NB4 (cell line): ENCODE results near the gene FMN2.

ENCODE experiments used
- DNase-seq: peaks from one replicate; pipeline ENCODE4 v3.0.0; 2010; ENCODE audit warnings: low read depth
- H3K4me3 ChIP-seq: one replicate; pipeline ENCODE4 v1.5.1; 2011; ENCODE audit warnings: mild to moderate bottlenecking, low read depth, low read length, moderate library complexity
- MYC ChIP-seq: IDR thresholded peaks from 2 replicates; pipeline ENCODE4 v1.6.1; 2011; ENCODE audit warnings: low read depth, low read length
- POLR2A ChIP-seq: IDR thresholded peaks from 2 replicates; pipeline ENCODE4 v1.6.1; 2011; ENCODE audit warnings: mild to moderate bottlenecking; ENCODE audit not compliant: insufficient read length; ENCODE audit errors: extremely low read depth
- TF ChIP-seq, protein P1 (sequence below): IDR thresholded peaks from one replicate; pipeline ENCODE4 v1.5.1; 2012; ENCODE audit warnings: low read depth, low read length
- TF ChIP-seq, protein P2 (sequence below): IDR thresholded peaks from 2 replicates; pipeline ENCODE4 v1.6.1; 2011; ENCODE audit warnings: low read depth, low read length

FMN2 gene

DNA sequence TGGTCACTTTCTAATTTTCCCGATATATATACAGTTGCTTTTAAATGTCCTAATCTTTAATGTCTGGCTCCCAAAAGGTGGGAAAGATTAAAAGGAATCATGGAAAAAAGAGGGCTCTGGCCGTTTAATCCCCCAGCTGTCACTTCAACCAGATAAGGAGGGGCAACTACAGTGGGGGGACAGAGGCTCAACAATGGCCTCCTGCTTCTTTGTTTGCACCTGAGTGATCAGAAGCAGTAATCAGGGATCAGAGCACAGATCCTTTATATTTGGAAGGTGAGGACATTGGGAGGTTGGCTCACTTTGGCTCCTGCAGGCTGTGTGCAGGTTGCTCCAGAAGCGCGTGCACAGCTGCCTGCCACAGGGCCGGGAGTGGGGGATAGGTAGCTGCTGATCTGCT, 212.8 kb downstream of the FMN2 start:
- no peak overlapping the region for H3K4me3 ChIP-seq
- DNase-seq = no peak
- TF ChIP-seq MYC (no peak), POLR2A (no peak)
- TF ChIP-seq, protein P1, sequence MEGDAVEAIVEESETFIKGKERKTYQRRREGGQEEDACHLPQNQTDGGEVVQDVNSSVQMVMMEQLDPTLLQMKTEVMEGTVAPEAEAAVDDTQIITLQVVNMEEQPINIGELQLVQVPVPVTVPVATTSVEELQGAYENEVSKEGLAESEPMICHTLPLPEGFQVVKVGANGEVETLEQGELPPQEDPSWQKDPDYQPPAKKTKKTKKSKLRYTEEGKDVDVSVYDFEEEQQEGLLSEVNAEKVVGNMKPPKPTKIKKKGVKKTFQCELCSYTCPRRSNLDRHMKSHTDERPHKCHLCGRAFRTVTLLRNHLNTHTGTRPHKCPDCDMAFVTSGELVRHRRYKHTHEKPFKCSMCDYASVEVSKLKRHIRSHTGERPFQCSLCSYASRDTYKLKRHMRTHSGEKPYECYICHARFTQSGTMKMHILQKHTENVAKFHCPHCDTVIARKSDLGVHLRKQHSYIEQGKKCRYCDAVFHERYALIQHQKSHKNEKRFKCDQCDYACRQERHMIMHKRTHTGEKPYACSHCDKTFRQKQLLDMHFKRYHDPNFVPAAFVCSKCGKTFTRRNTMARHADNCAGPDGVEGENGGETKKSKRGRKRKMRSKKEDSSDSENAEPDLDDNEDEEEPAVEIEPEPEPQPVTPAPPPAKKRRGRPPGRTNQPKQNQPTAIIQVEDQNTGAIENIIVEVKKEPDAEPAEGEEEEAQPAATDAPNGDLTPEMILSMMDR = no peak
- TF ChIP-seq, protein P2, sequence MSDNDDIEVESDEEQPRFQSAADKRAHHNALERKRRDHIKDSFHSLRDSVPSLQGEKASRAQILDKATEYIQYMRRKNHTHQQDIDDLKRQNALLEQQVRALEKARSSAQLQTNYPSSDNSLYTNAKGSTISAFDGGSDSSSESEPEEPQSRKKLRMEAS = no peak

DNA sequence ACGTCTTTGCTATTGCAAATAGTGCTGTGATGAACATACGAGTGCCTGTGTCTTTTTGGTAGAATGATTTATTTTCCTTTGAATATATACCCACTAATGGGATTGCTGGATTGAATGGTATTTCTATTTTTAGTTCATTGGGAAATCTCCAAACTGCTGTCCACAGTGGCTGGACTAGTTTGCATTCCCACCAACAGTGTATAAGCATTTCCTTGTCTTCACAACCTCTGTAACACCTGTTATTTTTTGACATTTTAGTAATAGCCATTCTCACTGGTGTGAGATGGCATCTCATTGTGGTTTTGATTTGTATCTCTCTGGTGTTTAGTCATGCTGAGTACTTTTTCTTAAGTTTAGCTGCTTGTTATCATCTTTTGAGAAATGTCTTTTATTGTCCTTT, 215.0 kb downstream of the FMN2 start:
- H3K4me3 ChIP-seq = no peak overlapping the region
- DNase-seq = no peak
- TF ChIP-seq MYC (no peak), POLR2A (no peak)
- TF ChIP-seq, protein P2 = no peak
- TF ChIP-seq, protein P1 = no peak

DNA sequence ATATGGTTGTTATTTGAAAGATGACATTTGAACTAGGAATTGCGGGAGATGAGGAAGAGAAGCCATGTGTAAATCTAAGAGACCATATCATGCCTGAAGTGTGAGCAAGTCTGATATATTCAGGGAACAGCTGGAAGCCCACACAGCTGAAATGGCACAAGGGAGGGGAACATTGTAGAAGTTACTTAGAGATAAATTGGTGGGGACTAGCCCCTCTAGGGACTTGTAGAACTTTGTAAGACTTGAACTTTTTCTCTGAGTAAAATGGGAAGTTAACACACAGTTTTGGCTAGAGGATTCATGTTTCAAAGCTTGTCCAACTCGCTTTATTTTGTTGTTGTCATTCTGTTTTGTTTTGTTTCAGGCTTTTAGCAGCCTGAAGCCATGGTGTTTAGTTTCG, 216.4 kb downstream of the FMN2 start:
- TF ChIP-seq, protein P1 = no peak
- TF ChIP-seq POLR2A = no peak
- TF ChIP-seq, protein P2 = no peak
- TF ChIP-seq MYC = no peak
- DNase-seq = no peak
- H3K4me3 ChIP-seq = no peak overlapping the region

DNA sequence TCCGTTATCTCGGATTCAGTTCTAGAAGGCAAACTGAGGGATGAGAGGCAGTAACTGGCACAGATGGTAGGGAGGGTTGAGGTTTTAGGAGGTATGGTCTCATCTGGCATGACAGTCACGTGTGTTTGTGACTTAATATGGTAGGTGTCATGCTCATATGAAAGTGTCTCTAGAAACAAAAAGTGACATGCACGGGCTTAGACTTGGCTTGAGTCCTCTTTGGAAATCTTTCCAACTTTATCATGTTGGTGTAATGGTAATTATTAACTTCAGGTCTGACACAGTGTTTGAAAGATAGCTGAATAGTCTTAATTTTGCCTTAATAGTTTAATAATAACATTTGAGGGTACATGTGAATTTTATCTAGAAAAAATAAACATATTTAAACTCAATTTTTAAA, 218.1 kb downstream of the FMN2 start:
- no peak overlapping the region for H3K4me3 ChIP-seq
- DNase-seq = no peak
- TF ChIP-seq, protein P2 = no peak
- TF ChIP-seq, protein P1 = no peak
- no peak for TF ChIP-seq POLR2A
- no peak for TF ChIP-seq MYC

DNA sequence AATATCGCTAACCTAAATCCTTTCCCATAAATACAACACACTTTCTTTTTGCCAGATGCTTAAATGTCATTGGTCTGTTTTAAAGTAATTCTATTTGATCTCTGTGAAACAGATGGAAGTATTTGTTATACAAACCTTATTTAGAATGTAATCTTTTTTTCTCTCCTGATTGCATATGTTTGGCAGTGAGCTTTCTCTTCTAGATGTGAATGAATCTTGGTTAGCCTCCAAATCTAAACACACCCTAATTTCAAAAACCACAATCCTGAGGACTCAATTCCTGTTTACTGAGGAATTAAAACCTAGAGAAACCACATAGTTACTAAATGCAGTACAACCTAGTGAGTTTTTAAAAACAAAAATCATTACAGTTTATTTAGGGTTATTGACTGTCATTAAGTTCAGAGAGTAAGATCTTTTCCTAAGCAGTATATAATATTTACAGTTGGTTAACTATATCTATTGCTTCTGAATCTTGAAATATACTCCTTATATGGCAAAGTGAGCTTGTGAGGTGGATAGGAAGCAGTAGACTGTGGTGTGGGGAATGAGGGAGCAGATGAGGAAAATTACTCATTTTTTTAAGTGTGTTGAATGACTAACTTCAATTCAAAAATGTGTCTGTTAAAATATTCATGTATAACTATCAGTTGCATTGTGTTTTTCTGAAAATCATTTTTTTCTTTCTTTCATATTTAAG, 218.7 kb downstream of the FMN2 start:
- no peak for DNase-seq
- H3K4me3 ChIP-seq = no peak overlapping the region
- TF ChIP-seq, protein P1 = no peak
- TF ChIP-seq POLR2A (no peak), MYC (no peak)
- TF ChIP-seq, protein P2 = no peak

DNA sequence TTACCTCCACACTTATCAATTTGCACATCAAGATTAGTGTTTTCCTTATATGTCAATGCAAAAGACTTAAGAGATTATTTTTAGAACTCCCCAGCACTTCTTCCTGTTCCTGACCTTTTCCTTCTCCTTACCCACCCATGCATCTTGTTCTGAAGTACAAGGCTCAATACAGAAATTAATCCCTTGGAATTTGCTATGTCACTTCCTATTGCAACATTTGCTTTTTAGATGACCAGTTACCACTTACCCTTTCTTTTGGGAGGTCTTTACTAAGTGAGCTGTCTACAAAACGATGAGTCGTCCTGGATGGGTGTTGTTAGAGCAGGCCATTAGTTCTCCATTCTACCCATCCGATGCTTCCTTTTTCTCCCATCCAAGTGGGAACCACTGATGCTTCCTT, 221.2 kb downstream of the FMN2 start:
- TF ChIP-seq, protein P2 = no peak
- TF ChIP-seq, protein P1 = no peak
- TF ChIP-seq MYC (no peak), POLR2A (no peak)
- no peak overlapping the region for H3K4me3 ChIP-seq

More for the DNA sequence above, 221.2 kb downstream of the FMN2 start:
- DNase-seq = peak; percentile 15
